Measurements from ENCODE around the gene SLC24A1. TPM values are rescaled to one million over a fixed set of nuclear protein-coding genes. Genes with fewer than 3 reads are reported as not detected.

The SLC24A1 gene
- total RNA-seq, 2 experiments from 2014 or later, result 5.8 to 9.3 TPM

DNA sequence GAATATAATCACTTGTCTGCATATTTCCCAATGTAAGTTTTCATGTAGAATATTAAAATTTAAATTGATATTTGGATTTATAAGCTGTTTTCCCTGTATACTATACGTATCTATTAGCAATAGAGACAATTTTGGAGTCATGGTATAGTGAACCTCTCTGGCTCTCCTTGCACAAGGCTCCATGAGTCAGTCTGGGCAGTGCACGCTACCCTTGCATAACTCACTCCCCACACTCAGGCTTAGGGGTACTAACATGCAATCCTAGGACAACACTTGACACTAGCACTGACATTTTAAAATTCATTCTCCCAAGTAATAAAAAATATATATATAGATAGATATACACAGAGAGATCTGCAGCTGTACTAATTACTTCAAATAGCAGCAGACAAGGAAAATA, 39.2 kb downstream of the SLC24A1 start:
- Mint-ChIP-seq H3K27ac (no peak overlapping the region), H3K4me3 (no peak overlapping the region), H3K27me3 (no peaks in the 10 kb centered on the region), H3K36me3 (ENCODE audit: low read depth) (peaks cover 39% of the 10 kb centered on the region), H3K4me1 (no peaks in the 10 kb centered on the region), H3K9me3 (no peaks in the 10 kb centered on the region)
- CTCF ChIA-PET, result no interaction called here
- POLR2A ChIA-PET, result no interaction called here
- DNase-seq, result no peak

- Mint-ChIP-seq H3K27ac (no peak overlapping the region), H3K27me3 (no peaks in the 10 kb centered on the region), H3K4me1 (no peaks in the 10 kb centered on the region), H3K9me3 (no peaks in the 10 kb centered on the region), H3K4me3 (no peak overlapping the region), H3K36me3 (ENCODE audit: low read depth) (peaks cover 46% of the 10 kb centered on the region)
- CTCF ChIA-PET, result no interaction called here
- DNase-seq, result no peak
- POLR2A ChIA-PET, result interaction anchor here (0.8 kb wide), 1 partner anchor 13 kb away, joined by 4 read pairs; no protein-coding TSS in a partner anchor
These were observed 41.8 kb downstream of the SLC24A1 start for GRCh38 chr15:65663521-65663920.

GRCh38 chr15:65666257-65666656, 44.5 kb downstream of the SLC24A1 start:
- Mint-ChIP-seq H3K36me3 (ENCODE audit: low read depth) (peaks cover 49% of the 10 kb centered on the region), H3K27me3 (no peaks in the 10 kb centered on the region), H3K4me1 (no peaks in the 10 kb centered on the region), H3K9me3 (no peaks in the 10 kb centered on the region), H3K27ac (no peak overlapping the region), H3K4me3 (no peak overlapping the region)
- ChIA-PET POLR2A (no interaction called here), CTCF (no interaction called here)
- no peak for DNase-seq

DNA sequence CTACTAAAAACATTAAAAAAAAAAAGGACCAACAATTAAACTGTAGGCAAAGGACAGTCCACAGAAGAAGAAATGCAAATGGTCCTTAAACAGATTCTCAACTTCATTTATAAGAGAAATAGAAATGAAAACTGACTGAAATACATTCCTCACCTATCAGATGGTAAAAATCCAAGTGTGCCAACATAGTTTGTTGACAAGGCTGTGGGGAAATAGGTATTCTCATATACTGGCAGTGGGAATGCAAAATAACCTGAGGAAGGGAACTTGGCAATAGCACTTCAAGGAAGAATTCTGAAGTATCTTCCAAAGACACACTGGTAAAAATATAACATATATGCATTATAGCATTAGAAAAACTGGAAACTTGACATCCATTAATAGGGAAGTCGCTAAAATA, 53.8 kb downstream of the SLC24A1 start:
- POLR2A ChIA-PET, result no interaction called here
- no peak overlapping the region for H3K27ac Mint-ChIP-seq
- H3K27me3 Mint-ChIP-seq, result no peaks in the 10 kb centered on the region
- no peaks in the 10 kb centered on the region for H3K9me3 Mint-ChIP-seq
- H3K36me3 Mint-ChIP-seq (ENCODE audit: low read depth), result peaks cover 22% of the 10 kb centered on the region
- CTCF ChIA-PET, result no interaction called here
- no peaks in the 10 kb centered on the region for H3K4me1 Mint-ChIP-seq
- H3K4me3 Mint-ChIP-seq, result no peak overlapping the region
- no peak for DNase-seq

GRCh38 chr15:65676123-65676522, 54.4 kb downstream of the SLC24A1 start:
- no peaks in the 10 kb centered on the region for H3K27me3 Mint-ChIP-seq
- CTCF ChIA-PET, result no interaction called here
- no peaks in the 10 kb centered on the region for H3K9me3 Mint-ChIP-seq
- H3K27ac Mint-ChIP-seq, result no peak overlapping the region
- H3K4me3 Mint-ChIP-seq, result no peak overlapping the region
- no peaks in the 10 kb centered on the region for H3K4me1 Mint-ChIP-seq
- DNase-seq, result no peak
- H3K36me3 Mint-ChIP-seq (ENCODE audit: low read depth), result peaks cover 21% of the 10 kb centered on the region
- POLR2A ChIA-PET, result no interaction called here

DNA sequence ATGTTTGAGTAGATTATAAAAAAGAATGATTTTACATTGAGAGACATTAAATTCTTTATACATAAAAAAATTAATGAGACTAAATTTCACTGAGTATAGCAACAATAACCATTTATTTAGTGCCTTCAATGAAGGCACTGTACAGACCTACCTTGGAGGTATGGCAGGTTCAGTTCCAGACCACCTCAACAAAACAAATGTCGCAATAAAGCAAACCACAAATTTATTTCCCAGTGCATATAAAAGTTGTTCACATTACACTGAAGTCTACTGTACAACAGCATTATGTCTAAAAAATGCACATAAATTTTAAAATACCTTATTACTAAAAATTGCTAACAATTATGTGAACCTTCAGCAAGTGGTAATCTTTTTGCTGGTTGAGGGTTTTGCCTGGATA, 58.8 kb downstream of the SLC24A1 start:
- Mint-ChIP-seq H3K4me3 (no peak overlapping the region), H3K27me3 (no peaks in the 10 kb centered on the region), H3K36me3 (ENCODE audit: low read depth) (peaks cover 10% of the 10 kb centered on the region), H3K27ac (no peak overlapping the region), H3K9me3 (no peaks in the 10 kb centered on the region), H3K4me1 (peaks cover 1% of the 10 kb centered on the region)
- DNase-seq, result no peak
- POLR2A ChIA-PET, result no interaction called here
- CTCF ChIA-PET, result no interaction called here

- Mint-ChIP-seq H3K4me3 (no peak overlapping the region), H3K9me3 (no peaks in the 10 kb centered on the region), H3K4me1 (peaks cover 1% of the 10 kb centered on the region), H3K36me3 (ENCODE audit: low read depth) (peaks cover 19% of the 10 kb centered on the region), H3K27me3 (no peaks in the 10 kb centered on the region), H3K27ac (no peak overlapping the region)
- POLR2A ChIA-PET, result interaction anchor here (1.0 kb wide), 1 partner anchor 109 kb away, joined by 3 read pairs; the partner anchor contains the start of gene DENND4A
- CTCF ChIA-PET, result no interaction called here
- no peak for DNase-seq
These were observed 60.7 kb downstream of the SLC24A1 start for GRCh38 chr15:65682404-65682911.

GRCh38 chr15:65688462-65688861, 66.7 kb downstream of the SLC24A1 start:
- peaks cover 58% of the 10 kb centered on the region for H3K36me3 Mint-ChIP-seq (ENCODE audit: low read depth)
- POLR2A ChIA-PET, result no interaction called here

DNA sequence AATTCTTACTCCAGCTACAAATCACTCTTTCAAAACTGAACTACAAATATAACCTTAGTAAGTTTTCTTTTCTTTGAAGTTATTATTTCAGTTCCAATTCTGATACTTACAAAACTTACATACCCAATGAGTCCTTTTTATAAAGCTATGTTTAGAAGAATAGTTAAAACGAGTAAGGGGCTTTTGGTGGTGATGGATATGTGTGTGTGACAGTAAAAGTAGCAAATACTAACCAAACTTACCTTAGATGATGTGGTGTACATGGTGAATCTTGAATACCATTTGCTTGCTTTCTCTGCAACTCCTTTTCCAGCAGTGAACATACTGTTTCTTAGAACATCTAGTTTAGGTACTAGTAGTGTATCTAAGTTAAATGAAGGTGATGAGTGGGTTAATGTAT, 68.4 kb downstream of the SLC24A1 start:
- no peak for DNase-seq
- ChIA-PET CTCF (no interaction called here), POLR2A (no interaction called here)
- no peaks in the 10 kb centered on the region for H3K9me3 Mint-ChIP-seq
- H3K4me1 Mint-ChIP-seq, result no peaks in the 10 kb centered on the region
- H3K4me3 Mint-ChIP-seq, result no peak overlapping the region
- H3K27ac Mint-ChIP-seq, result no peak overlapping the region
- no peaks in the 10 kb centered on the region for H3K27me3 Mint-ChIP-seq
- H3K36me3 Mint-ChIP-seq (ENCODE audit: low read depth), result peaks cover 64% of the 10 kb centered on the region

More at GRCh38 chr15:65688462-65688861, 66.7 kb downstream of the SLC24A1 start:
- no peak for DNase-seq
- CTCF ChIA-PET, result no interaction called here
- Mint-ChIP-seq H3K4me1 (peaks cover 1% of the 10 kb centered on the region), H3K27ac (no peak overlapping the region), H3K9me3 (no peaks in the 10 kb centered on the region), H3K27me3 (no peaks in the 10 kb centered on the region), H3K4me3 (no peak overlapping the region)

- Mint-ChIP-seq H3K4me1 (no peaks in the 10 kb centered on the region), H3K27me3 (no peaks in the 10 kb centered on the region), H3K27ac (no peak overlapping the region), H3K4me3 (no peak overlapping the region), H3K9me3 (no peaks in the 10 kb centered on the region), H3K36me3 (ENCODE audit: low read depth) (peaks cover 64% of the 10 kb centered on the region)
- CTCF ChIA-PET, result no interaction called here
- POLR2A ChIA-PET, result no interaction called here
- DNase-seq, result no peak
These were observed 69.0 kb downstream of the SLC24A1 start for GRCh38 chr15:65690778-65691177.

GRCh38 chr15:65695081-65695480, 73.3 kb downstream of the SLC24A1 start:
- Mint-ChIP-seq H3K36me3 (ENCODE audit: low read depth) (peaks cover 50% of the 10 kb centered on the region), H3K9me3 (no peaks in the 10 kb centered on the region), H3K27ac (no peak overlapping the region), H3K4me1 (no peaks in the 10 kb centered on the region), H3K4me3 (no peak overlapping the region), H3K27me3 (no peaks in the 10 kb centered on the region)
- ChIA-PET POLR2A (no interaction called here), CTCF (no interaction called here)
- no peak for DNase-seq

Other genes with a start within 250 kb of the SLC24A1 start
- not detected for gene IGDCC3, start 243.9 kb upstream of the SLC24A1 start, total RNA-seq
- gene IGDCC4, start 199.0 kb upstream of the SLC24A1 start, total RNA-seq, result under 1 TPM; 0.05 to 0.08 TPM
- 10 to 100 TPM; 38.2 to 42.7 TPM for gene DPP8, start 104.2 kb upstream of the SLC24A1 start, total RNA-seq
- 10 to 100 TPM; 26.8 to 29.2 TPM for gene HACD3, start 91.5 kb upstream of the SLC24A1 start, total RNA-seq
- 10 to 100 TPM; 35.8 to 41.6 TPM for gene INTS14, start 10.8 kb upstream of the SLC24A1 start, total RNA-seq
- 10 to 100 TPM; 40.4 to 41.1 TPM for gene DENND4A, start 170.4 kb downstream of the SLC24A1 start, total RNA-seq
- 100 to 1,000 TPM; 192 to 193 TPM for gene RAB11A, start 247.6 kb downstream of the SLC24A1 start, total RNA-seq

Measured in activated CD4-positive, alpha-beta memory T cell treated with anti-CD3 and anti-CD28 coated beads, Interleukin-2, amount 10 ng/mL, durations not matched to agents 7 days and 5 days (primary cell).